Measurements from ENCODE around the gene FAM13A.

- TF ChIP-seq POLR2AphosphoS5 (IDR thresholded peaks at IDR 0.05; ENCODE audit: insufficient read depth in 1 of 2, low read depth in 1 of 2) (no peak), CTCF (IDR thresholded peaks at IDR 0.05) (no peak), POLR2A (IDR thresholded peaks at IDR 0.05) (no peak)
These were observed 43.9 kb upstream of the FAM13A start for GRCh38 chr4:89100853-89101252.

All from vagina (tissue), 2 donors.